HL-60 (cell line): ENCODE data around the gene SREK1IP1.
A peak's percentile ranks its signal among the peaks of the same experiment; 100 is the strongest.

Source experiments
- DNase-seq, 2 experiments: peaks; one replicate each; pipeline ENCODE4 v3.0.0-alpha.2; 2010 to 2020; ENCODE audit warnings: low read depth in 1 of 2, low spot score in 1 of 2
- H3K27ac ChIP-seq: fragments of 250-450 bp; sonication (Bioruptor Pico); replicated peaks from 2 replicates; pipeline ENCODE4 v1.5.1; 2020; ENCODE audit warnings: mild to moderate bottlenecking, moderate library complexity
- H3K27me3 ChIP-seq: fragments of 250-450 bp; sonication (Bioruptor Pico); 2 replicates; pipeline ENCODE4 v1.5.1; 2021; ENCODE audit warnings: mild to moderate bottlenecking, moderate library complexity; ENCODE audit not compliant: insufficient read depth, poor library complexity, severe bottlenecking
- H3K4me3 ChIP-seq: replicated peaks from 2 replicates; pipeline ENCODE4 v1.5.1; 2011; ENCODE audit warnings: mild to moderate bottlenecking, control low read depth, low read length; ENCODE audit not compliant: insufficient read depth
- CTCF ChIP-seq: IDR thresholded peaks from one replicate; pipeline ENCODE4 v1.5.1; 2011; ENCODE audit warnings: low read length, control low read depth, inconsistent platforms; ENCODE audit not compliant: insufficient read depth
- GABPA ChIP-seq: IDR thresholded peaks from 2 replicates; pipeline ENCODE4 v1.6.1; 2012; ENCODE audit warnings: low read depth
- POLR2AphosphoS5 ChIP-seq: IDR thresholded peaks from 2 replicates; pipeline ENCODE4 v1.6.1; 2012; ENCODE audit warnings: low read depth
- SPI1 ChIP-seq: IDR thresholded peaks from 2 replicates; pipeline ENCODE4 v1.6.1; 2012; ENCODE audit warnings: low read depth, mild to moderate bottlenecking, borderline replicate concordance
- TF ChIP-seq, protein P1 (sequence below): IDR thresholded peaks from 2 replicates; pipeline ENCODE4 v1.6.1; 2012; ENCODE audit warnings: low read depth; ENCODE audit not compliant: insufficient replicate concordance

SREK1IP1 gene

DNA sequence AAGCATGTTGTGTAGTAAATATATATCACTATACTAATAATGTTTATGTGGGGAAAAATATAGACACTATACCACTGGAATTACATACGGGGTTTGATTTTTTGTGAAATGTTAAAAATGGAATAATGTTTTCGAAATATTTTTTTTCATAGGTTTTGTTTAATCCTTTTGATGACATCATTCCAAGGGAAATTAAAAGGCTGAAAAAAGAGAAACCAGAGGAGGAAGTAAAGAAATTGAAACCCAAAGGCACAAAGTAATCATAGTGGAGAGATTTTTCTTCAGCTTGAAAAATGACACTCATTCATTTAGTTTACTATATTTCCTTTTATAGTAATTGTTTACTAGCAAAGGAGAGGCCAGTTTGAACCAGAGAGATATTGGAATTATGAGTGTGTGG, 17.9 kb upstream of the SREK1IP1 start:
- H3K27me3 ChIP-seq = no peaks in the 10 kb centered on the region
- H3K4me3 ChIP-seq = no peak overlapping the region
- no peak for TF ChIP-seq GABPA
- no peak for TF ChIP-seq SPI1
- TF ChIP-seq, protein P1, sequence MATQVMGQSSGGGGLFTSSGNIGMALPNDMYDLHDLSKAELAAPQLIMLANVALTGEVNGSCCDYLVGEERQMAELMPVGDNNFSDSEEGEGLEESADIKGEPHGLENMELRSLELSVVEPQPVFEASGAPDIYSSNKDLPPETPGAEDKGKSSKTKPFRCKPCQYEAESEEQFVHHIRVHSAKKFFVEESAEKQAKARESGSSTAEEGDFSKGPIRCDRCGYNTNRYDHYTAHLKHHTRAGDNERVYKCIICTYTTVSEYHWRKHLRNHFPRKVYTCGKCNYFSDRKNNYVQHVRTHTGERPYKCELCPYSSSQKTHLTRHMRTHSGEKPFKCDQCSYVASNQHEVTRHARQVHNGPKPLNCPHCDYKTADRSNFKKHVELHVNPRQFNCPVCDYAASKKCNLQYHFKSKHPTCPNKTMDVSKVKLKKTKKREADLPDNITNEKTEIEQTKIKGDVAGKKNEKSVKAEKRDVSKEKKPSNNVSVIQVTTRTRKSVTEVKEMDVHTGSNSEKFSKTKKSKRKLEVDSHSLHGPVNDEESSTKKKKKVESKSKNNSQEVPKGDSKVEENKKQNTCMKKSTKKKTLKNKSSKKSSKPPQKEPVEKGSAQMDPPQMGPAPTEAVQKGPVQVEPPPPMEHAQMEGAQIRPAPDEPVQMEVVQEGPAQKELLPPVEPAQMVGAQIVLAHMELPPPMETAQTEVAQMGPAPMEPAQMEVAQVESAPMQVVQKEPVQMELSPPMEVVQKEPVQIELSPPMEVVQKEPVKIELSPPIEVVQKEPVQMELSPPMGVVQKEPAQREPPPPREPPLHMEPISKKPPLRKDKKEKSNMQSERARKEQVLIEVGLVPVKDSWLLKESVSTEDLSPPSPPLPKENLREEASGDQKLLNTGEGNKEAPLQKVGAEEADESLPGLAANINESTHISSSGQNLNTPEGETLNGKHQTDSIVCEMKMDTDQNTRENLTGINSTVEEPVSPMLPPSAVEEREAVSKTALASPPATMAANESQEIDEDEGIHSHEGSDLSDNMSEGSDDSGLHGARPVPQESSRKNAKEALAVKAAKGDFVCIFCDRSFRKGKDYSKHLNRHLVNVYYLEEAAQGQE = no peak
- no peak for TF ChIP-seq POLR2AphosphoS5
- TF ChIP-seq CTCF = no peak
- no peak overlapping the region for H3K27ac ChIP-seq
- no peak for DNase-seq

- DNase-seq = peak in 1 of 2 experiments; percentile 51
- H3K4me3 ChIP-seq = no peak overlapping the region
- no peak for TF ChIP-seq POLR2AphosphoS5
- TF ChIP-seq SPI1 = no peak
- TF ChIP-seq, protein P1 = no peak
- peak; percentile 20 for TF ChIP-seq CTCF
- no peak for TF ChIP-seq GABPA
- no peak overlapping the region for H3K27ac ChIP-seq
- H3K27me3 ChIP-seq = no peaks in the 10 kb centered on the region
Measured at GRCh38 chr5:64784451-64785025, 16.0 kb upstream of the SREK1IP1 start.

- TF ChIP-seq SPI1 (peak; percentile 34; the same call in 1 of the 2 replicates), POLR2AphosphoS5 (no peak)
- Histone ChIP-seq H3K4me3 (no peak overlapping the region), H3K27ac (peak overlapping the region; percentile 68), H3K27me3 (no peaks in the 10 kb centered on the region)
- peak; percentile 21 to 37 for DNase-seq
Measured at GRCh38 chr5:64775291-64775690, 6.8 kb upstream of the SREK1IP1 start.

- TF ChIP-seq SPI1 (no peak), CTCF (no peak)
- DNase-seq = peak in 1 of 2 experiments; percentile 4
- no peak overlapping the region for H3K4me3 ChIP-seq
Measured at GRCh38 chr5:64773533-64773932, 5.0 kb upstream of the SREK1IP1 start.

More at GRCh38 chr5:64773533-64773932, 5.0 kb upstream of the SREK1IP1 start:
- Histone ChIP-seq H3K27me3 (no peaks in the 10 kb centered on the region), H3K27ac (peak overlapping the region; percentile 68)
